HG03571 (cell line): ENCODE data around the gene CBLB.

Experiments used
- ATAC-seq: cut with Tn5 transposase; IDR thresholded peaks from one replicate; pipeline ENCODE4 v1.9.1; 2021; ENCODE audit not compliant: unreplicated experiment

The CBLB gene

GRCh38 chr3:105791131-105791530 is 77.7 kb downstream of the CBLB start:
- ATAC-seq: no peak

- no peak for ATAC-seq
These were observed 78.3 kb downstream of the CBLB start for GRCh38 chr3:105790534-105790933.

- ATAC-seq: no peak
These were observed 80.2 kb downstream of the CBLB start for GRCh38 chr3:105788593-105788992.

- no peak for ATAC-seq
These were observed 81.4 kb downstream of the CBLB start for GRCh38 chr3:105787453-105787852.

- no peak for ATAC-seq
These were observed 81.8 kb downstream of the CBLB start for GRCh38 chr3:105786990-105787389.

GRCh38 chr3:105786241-105786640 is 82.6 kb downstream of the CBLB start:
- ATAC-seq: no peak

- ATAC-seq: no peak
These were observed 83.0 kb downstream of the CBLB start for GRCh38 chr3:105785803-105786202.

- ATAC-seq: no peak
These were observed 85.2 kb downstream of the CBLB start for GRCh38 chr3:105783631-105784030.

- ATAC-seq: no peak
These were observed 86.9 kb downstream of the CBLB start for GRCh38 chr3:105781871-105782270.

GRCh38 chr3:105780107-105780506 is 88.7 kb downstream of the CBLB start:
- ATAC-seq: no peak

- ATAC-seq: no peak
These were observed 93.4 kb downstream of the CBLB start for GRCh38 chr3:105775368-105775767.

GRCh38 chr3:105774444-105775180 is 94.2 kb downstream of the CBLB start:
- ATAC-seq: no peak

GRCh38 chr3:105773291-105773690 is 95.5 kb downstream of the CBLB start:
- no peak for ATAC-seq

- ATAC-seq: no peak
These were observed 96.2 kb downstream of the CBLB start for GRCh38 chr3:105772635-105773034.

GRCh38 chr3:105771392-105771791 is 97.4 kb downstream of the CBLB start:
- no peak for ATAC-seq

GRCh38 chr3:105770410-105770809 is 98.4 kb downstream of the CBLB start:
- no peak for ATAC-seq

GRCh38 chr3:105767776-105768175 is 101.0 kb downstream of the CBLB start:
- ATAC-seq: no peak

GRCh38 chr3:105767216-105767615 is 101.6 kb downstream of the CBLB start:
- ATAC-seq: no peak

GRCh38 chr3:105765308-105765639 is 103.5 kb downstream of the CBLB start:
- ATAC-seq: no peak

GRCh38 chr3:105764378-105765307 is 104.2 kb downstream of the CBLB start:
- no peak for ATAC-seq

- no peak for ATAC-seq
These were observed 105.2 kb downstream of the CBLB start for GRCh38 chr3:105763659-105764036.
